Fibroblast of mammary gland (primary cell): Measurements from ENCODE around the gene CYP4F12.

ENCODE experiments used
- DNase-seq: peaks from one replicate; pipeline ENCODE4 v3.0.0-alpha.2; 2010; ENCODE audit warnings: low read depth
- H3K4me3 ChIP-seq: 2 replicates; pipeline ENCODE4 v1.5.1; 2011; ENCODE audit warnings: low read depth, mild to moderate bottlenecking, low read length, moderate library complexity; ENCODE audit not compliant: control insufficient read depth
- CTCF ChIP-seq: conservative IDR thresholded peaks from 2 replicates; pipeline ENCODE4 v1.5.1; 2011; ENCODE audit warnings: low read depth, low read length, inconsistent platforms; ENCODE audit not compliant: control insufficient read depth, insufficient read depth

Gene CYP4F12

GRCh38 chr19:15666883-15667282 is 6.0 kb upstream of the CYP4F12 start:
- no peak for DNase-seq
- no peak overlapping the region for H3K4me3 ChIP-seq
- TF ChIP-seq CTCF: no peak

DNA sequence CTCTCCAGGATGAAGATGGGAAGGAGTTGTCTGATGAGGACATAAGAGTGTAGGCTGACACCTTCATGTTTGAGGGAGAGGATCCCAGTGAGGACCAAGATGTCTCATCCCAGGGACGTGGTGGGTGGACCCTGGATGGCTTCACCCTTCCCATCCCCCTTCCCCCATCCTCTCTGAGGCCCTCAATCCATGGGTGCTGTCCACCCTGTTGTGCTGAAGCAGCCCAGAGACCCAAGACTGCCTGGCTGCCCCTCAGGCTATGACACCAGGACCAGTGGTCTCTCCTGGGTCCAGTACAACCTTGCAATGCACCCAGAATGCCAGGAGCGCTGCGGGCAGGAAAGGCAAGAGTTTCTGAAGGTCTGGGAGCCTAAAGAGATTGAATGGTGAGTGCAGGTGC is 3.4 kb upstream of the CYP4F12 start:
- H3K4me3 ChIP-seq: no peak overlapping the region
- TF ChIP-seq CTCF: no peak
- no peak for DNase-seq

DNA sequence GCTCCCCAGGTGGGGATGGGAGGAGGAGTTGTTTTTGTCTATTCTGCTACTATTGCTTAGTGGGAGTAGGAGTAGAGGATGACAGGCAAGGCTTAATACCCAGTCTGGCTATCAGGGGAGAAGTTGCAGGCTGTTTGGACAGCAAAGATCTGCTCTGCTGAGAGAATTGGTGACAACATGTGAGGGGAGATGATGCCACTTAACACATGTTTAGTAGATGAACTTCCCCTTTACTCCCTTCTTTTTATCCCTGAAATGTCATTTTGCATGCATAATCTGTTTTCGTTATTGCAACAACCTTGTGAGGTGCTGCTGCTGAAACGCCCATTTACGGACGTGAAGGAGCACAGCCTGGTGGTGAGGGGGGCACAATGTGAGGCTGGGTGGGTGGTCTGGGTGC is 3.0 kb upstream of the CYP4F12 start:
- no peak for DNase-seq
- TF ChIP-seq CTCF: no peak
- H3K4me3 ChIP-seq: no peak overlapping the region

DNA sequence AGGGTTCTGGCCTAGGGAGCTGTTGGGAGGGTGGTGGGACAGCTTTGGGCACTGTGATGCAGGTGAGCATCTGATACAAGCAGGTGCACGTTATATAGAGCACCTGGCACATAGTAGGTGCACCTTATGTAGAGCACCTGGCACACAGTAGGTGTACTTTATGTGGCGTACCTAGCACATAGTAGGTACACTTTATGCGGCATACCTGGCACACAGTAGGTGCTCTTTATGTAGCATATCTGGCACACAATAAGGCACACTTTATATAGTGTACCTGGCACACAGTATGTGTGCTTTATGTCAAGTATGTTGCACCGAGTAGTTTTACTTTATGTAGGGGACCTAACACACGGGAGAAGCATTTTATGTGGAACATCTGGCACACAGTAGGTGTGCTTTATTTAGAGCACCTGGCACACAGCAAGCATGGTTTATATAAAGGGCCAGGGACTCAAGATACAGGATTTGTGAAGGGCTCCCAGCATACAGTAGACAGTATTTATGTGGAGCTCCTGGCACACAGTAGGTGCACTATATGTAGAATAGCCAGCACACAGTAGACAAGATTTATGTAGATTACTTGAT is 1.6 kb upstream of the CYP4F12 start:
- DNase-seq: no peak
- H3K4me3 ChIP-seq: no peak overlapping the region
- no peak for TF ChIP-seq CTCF

DNA sequence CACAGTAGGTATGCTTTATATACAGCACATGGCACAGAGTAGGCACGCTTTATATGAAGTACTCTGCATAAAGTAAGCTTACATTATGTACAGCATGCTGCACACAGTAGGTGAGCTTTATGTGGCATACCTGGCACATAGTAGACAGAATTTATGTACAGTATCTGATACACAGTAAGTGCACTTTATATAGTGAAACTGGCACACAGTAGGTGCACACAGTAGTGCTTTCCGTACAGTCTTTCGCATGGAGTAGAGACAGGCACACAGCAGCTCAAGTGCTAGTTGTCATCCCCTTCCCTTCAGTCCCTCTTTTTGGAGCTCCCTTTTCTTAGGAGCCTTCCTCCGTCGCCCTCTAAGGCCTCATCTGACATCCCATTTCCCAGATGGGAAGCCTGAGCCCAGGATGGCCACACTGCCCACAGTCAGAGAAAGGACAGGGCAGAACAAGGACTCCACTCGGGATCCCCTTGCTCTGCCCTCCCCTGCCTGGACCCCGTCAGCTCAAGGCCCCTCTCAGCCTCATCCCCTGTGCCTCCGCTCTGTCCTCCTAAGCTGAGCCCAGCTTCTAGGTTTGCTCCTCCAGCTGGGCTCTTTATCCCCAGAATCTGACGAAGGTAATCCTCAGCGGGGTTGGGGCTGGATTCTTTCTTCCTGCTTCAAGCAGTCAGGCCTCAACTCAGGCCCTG is 852 bp upstream of the CYP4F12 start:
- DNase-seq: no peak
- H3K4me3 ChIP-seq: no peak overlapping the region
- TF ChIP-seq CTCF: no peak

GRCh38 chr19:15673176-15673654 is 328 bp downstream of the CYP4F12 start:
- TF ChIP-seq CTCF: no peak
- no peak for DNase-seq
- no peak overlapping the region for H3K4me3 ChIP-seq

GRCh38 chr19:15675560-15675959 is 2.7 kb downstream of the CYP4F12 start:
- H3K4me3 ChIP-seq: no peak overlapping the region
- TF ChIP-seq CTCF: no peak
- DNase-seq: no peak
